ENCODE measurements around the gene FSTL3. TPM values are rescaled to one million over a fixed set of nuclear protein-coding genes. Genes with fewer than 3 reads are reported as not detected.

The FSTL3 gene
- total RNA-seq, 1 donor from 2014 or later, result 7.7 TPM

- no peak overlapping the region for H3K27ac Mint-ChIP-seq
- DNase-seq, result no peak
- peaks cover 3% of the 10 kb centered on the region for H3K27me3 Mint-ChIP-seq
- H3K4me1 Mint-ChIP-seq, result peaks cover 6% of the 10 kb centered on the region
- peaks cover 5% of the 10 kb centered on the region for H3K36me3 Mint-ChIP-seq (ENCODE audit: low read depth)
- no peaks in the 10 kb centered on the region for H3K9me3 Mint-ChIP-seq
- intact Hi-C loops (cut with micrococcal nuclease), result no loop called here
- H3K4me3 Mint-ChIP-seq, result no peak overlapping the region
Measured at GRCh38 chr19:640161-640558, 36.0 kb upstream of the FSTL3 start.

- H3K27me3 Mint-ChIP-seq, result peaks cover 3% of the 10 kb centered on the region
- peaks cover 6% of the 10 kb centered on the region for H3K4me1 Mint-ChIP-seq
- no peaks in the 10 kb centered on the region for H3K9me3 Mint-ChIP-seq
- H3K4me3 Mint-ChIP-seq, result no peak overlapping the region
- no peak overlapping the region for H3K27ac Mint-ChIP-seq
- peaks cover 6% of the 10 kb centered on the region for H3K36me3 Mint-ChIP-seq (ENCODE audit: low read depth)
- intact Hi-C loops (cut with micrococcal nuclease), result no loop called here
- no peak for DNase-seq
Measured at GRCh38 chr19:640606-641189, 35.5 kb upstream of the FSTL3 start.

- Mint-ChIP-seq H3K9me3 (no peaks in the 10 kb centered on the region), H3K36me3 (ENCODE audit: low read depth) (peaks cover 11% of the 10 kb centered on the region), H3K4me1 (peaks cover 6% of the 10 kb centered on the region), H3K27me3 (peaks cover 3% of the 10 kb centered on the region), H3K4me3 (no peak overlapping the region), H3K27ac (no peak overlapping the region)
- no peak for DNase-seq
- intact Hi-C loops (cut with micrococcal nuclease), result no loop called here
Measured at GRCh38 chr19:641702-642101, 34.5 kb upstream of the FSTL3 start.

GRCh38 chr19:642767-643727 is 33.1 kb upstream of the FSTL3 start:
- no peak for DNase-seq
- H3K4me3 Mint-ChIP-seq, result no peak overlapping the region
- H3K36me3 Mint-ChIP-seq (ENCODE audit: low read depth), result peaks cover 12% of the 10 kb centered on the region
- no peak overlapping the region for H3K27ac Mint-ChIP-seq
- H3K9me3 Mint-ChIP-seq, result no peaks in the 10 kb centered on the region
- intact Hi-C loops (cut with micrococcal nuclease), result no loop called here
- H3K4me1 Mint-ChIP-seq, result peaks cover 4% of the 10 kb centered on the region
- peaks cover 3% of the 10 kb centered on the region for H3K27me3 Mint-ChIP-seq

- H3K27ac Mint-ChIP-seq, result no peak overlapping the region
- intact Hi-C loops (cut with micrococcal nuclease), result no loop called here
Measured at GRCh38 chr19:643736-644135, 32.5 kb upstream of the FSTL3 start.

GRCh38 chr19:644363-644762 is 31.8 kb upstream of the FSTL3 start:
- no peak overlapping the region for H3K4me3 Mint-ChIP-seq

More at GRCh38 chr19:643736-644135, 32.5 kb upstream of the FSTL3 start:
- H3K4me1 Mint-ChIP-seq, result peaks cover 4% of the 10 kb centered on the region
- DNase-seq, result no peak
- no peak overlapping the region for H3K4me3 Mint-ChIP-seq
- H3K9me3 Mint-ChIP-seq, result no peaks in the 10 kb centered on the region
- H3K27me3 Mint-ChIP-seq, result peaks cover 3% of the 10 kb centered on the region
- peaks cover 15% of the 10 kb centered on the region for H3K36me3 Mint-ChIP-seq (ENCODE audit: low read depth)

GRCh38 chr19:644789-645188 is 31.4 kb upstream of the FSTL3 start:
- Mint-ChIP-seq H3K36me3 (ENCODE audit: low read depth) (peaks cover 18% of the 10 kb centered on the region), H3K4me3 (no peak overlapping the region), H3K4me1 (no peaks in the 10 kb centered on the region), H3K27me3 (no peaks in the 10 kb centered on the region), H3K27ac (no peak overlapping the region), H3K9me3 (no peaks in the 10 kb centered on the region)
- no peak for DNase-seq
- intact Hi-C loops (cut with micrococcal nuclease), result no loop called here

More at GRCh38 chr19:644363-644762, 31.8 kb upstream of the FSTL3 start:
- no peaks in the 10 kb centered on the region for H3K9me3 Mint-ChIP-seq
- intact Hi-C loops (cut with micrococcal nuclease), result no loop called here
- H3K27ac Mint-ChIP-seq, result no peak overlapping the region
- H3K27me3 Mint-ChIP-seq, result peaks cover 1% of the 10 kb centered on the region
- no peak for DNase-seq
- peaks cover 18% of the 10 kb centered on the region for H3K36me3 Mint-ChIP-seq (ENCODE audit: low read depth)
- peaks cover 1% of the 10 kb centered on the region for H3K4me1 Mint-ChIP-seq

GRCh38 chr19:645912-646778 is 30.0 kb upstream of the FSTL3 start:
- Mint-ChIP-seq H3K4me3 (no peak overlapping the region), H3K36me3 (ENCODE audit: low read depth) (peaks cover 21% of the 10 kb centered on the region), H3K4me1 (no peaks in the 10 kb centered on the region), H3K27me3 (no peaks in the 10 kb centered on the region), H3K9me3 (no peaks in the 10 kb centered on the region), H3K27ac (no peak overlapping the region)
- DNase-seq, result no peak
- intact Hi-C loops (cut with micrococcal nuclease), result no loop called here

- Mint-ChIP-seq H3K36me3 (ENCODE audit: low read depth) (peaks cover 23% of the 10 kb centered on the region), H3K27me3 (no peaks in the 10 kb centered on the region), H3K4me1 (no peaks in the 10 kb centered on the region), H3K9me3 (no peaks in the 10 kb centered on the region), H3K4me3 (no peak overlapping the region), H3K27ac (no peak overlapping the region)
- intact Hi-C loops (cut with micrococcal nuclease), result no loop called here
- no peak for DNase-seq
Measured at GRCh38 chr19:646779-647565, 29.2 kb upstream of the FSTL3 start.

- H3K27ac Mint-ChIP-seq, result no peak overlapping the region
- H3K4me3 Mint-ChIP-seq, result no peak overlapping the region
- no peaks in the 10 kb centered on the region for H3K4me1 Mint-ChIP-seq
- intact Hi-C loops (cut with micrococcal nuclease), result no loop called here
- H3K9me3 Mint-ChIP-seq, result no peaks in the 10 kb centered on the region
- H3K27me3 Mint-ChIP-seq, result no peaks in the 10 kb centered on the region
- DNase-seq, result no peak
- H3K36me3 Mint-ChIP-seq (ENCODE audit: low read depth), result peaks cover 23% of the 10 kb centered on the region
Measured at GRCh38 chr19:647566-648284, 28.5 kb upstream of the FSTL3 start.

GRCh38 chr19:648305-648704 is 27.9 kb upstream of the FSTL3 start:
- intact Hi-C loops (cut with micrococcal nuclease), result no loop called here

GRCh38 chr19:648904-649801 is 27.0 kb upstream of the FSTL3 start:
- DNase-seq, result no peak
- Mint-ChIP-seq H3K9me3 (no peaks in the 10 kb centered on the region), H3K27me3 (no peaks in the 10 kb centered on the region), H3K4me3 (no peak overlapping the region), H3K27ac (no peak overlapping the region), H3K36me3 (ENCODE audit: low read depth) (peaks cover 27% of the 10 kb centered on the region), H3K4me1 (no peaks in the 10 kb centered on the region)
- intact Hi-C loops (cut with micrococcal nuclease), result no loop called here

More at GRCh38 chr19:648305-648704, 27.9 kb upstream of the FSTL3 start:
- H3K36me3 Mint-ChIP-seq (ENCODE audit: low read depth), result peaks cover 22% of the 10 kb centered on the region
- H3K27me3 Mint-ChIP-seq, result no peaks in the 10 kb centered on the region
- no peaks in the 10 kb centered on the region for H3K9me3 Mint-ChIP-seq
- no peak overlapping the region for H3K4me3 Mint-ChIP-seq
- no peaks in the 10 kb centered on the region for H3K4me1 Mint-ChIP-seq
- no peak for DNase-seq
- no peak overlapping the region for H3K27ac Mint-ChIP-seq

Measured in activated CD4-positive, alpha-beta T cell treated with anti-CD3 and anti-CD28 coated beads, Interleukin-2, amount 10 ng/mL, durations not matched to agents 24 days and 14 days (primary cell).